ENCODE measurements around the gene PSMA2. TPM values are rescaled to one million over a fixed set of nuclear protein-coding genes. Genes with fewer than 3 reads are reported as not detected.
A peak's percentile ranks its signal among the peaks of the same experiment; 100 is the strongest.

The PSMA2 gene
- polyA plus RNA-seq, 1 donor, result 136 TPM

DNA sequence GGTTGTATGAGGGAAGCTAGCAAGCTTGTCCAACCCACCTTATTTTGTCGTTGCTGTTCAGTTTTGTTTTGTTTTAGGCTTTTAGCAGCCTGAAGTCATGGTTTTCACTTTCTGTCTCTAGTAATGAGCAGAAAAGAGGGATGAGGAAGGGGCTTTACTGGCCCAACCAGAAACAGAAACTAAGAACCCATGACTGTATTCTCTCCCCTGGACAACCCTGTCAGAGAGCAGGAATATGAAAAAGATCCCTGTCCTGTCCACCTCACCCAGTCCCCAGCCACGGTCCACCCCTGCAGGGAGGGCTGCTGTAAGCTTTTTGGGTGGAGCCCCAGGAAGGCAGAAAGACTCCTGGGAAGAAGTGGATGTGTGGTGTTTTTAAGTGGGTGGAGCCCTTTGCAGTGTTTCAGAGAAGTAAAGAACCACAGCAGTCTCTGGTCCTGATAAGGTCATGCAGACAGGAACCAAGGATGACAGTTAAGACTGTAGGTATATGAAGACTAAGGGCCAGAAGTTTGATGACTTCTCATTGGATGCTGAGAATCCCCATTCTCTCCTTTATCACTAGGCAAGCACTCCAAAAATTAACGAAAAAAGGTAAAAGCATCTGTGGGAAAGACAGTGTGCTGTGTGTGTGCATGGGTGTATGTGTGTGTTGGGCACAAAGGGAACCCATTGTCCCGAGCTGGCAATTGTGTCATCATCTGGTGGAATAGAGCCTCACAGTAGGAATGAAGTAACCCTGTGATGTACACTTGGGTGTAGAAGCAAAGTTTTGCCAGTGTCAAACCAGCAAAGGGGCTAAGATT, 14.1 kb upstream of the PSMA2 start:
- DNase-seq, result no peak
- Histone ChIP-seq H3K4me3 (ENCODE audit: low read length) (no peak overlapping the region), H3K4me1 (ENCODE audit: control insufficient read depth, insufficient read depth, low read length) (no peaks in the 10 kb centered on the region), H3K27me3 (ENCODE audit: control insufficient read depth, insufficient read depth, low read length) (no peaks in the 10 kb centered on the region), H3K9me3 (ENCODE audit: control insufficient read depth, low read depth, low read length) (no peaks in the 10 kb centered on the region), H3K36me3 (ENCODE audit: control insufficient read depth, insufficient read depth, low read length) (no peaks in the 10 kb centered on the region), H3K27ac (ENCODE audit: low read length) (no peak overlapping the region)
- no CpG with 5 or more reads among the region's 4 CpGs for WGBS (ENCODE audit: insufficient coverage, low lambda C conversion rate)

DNA sequence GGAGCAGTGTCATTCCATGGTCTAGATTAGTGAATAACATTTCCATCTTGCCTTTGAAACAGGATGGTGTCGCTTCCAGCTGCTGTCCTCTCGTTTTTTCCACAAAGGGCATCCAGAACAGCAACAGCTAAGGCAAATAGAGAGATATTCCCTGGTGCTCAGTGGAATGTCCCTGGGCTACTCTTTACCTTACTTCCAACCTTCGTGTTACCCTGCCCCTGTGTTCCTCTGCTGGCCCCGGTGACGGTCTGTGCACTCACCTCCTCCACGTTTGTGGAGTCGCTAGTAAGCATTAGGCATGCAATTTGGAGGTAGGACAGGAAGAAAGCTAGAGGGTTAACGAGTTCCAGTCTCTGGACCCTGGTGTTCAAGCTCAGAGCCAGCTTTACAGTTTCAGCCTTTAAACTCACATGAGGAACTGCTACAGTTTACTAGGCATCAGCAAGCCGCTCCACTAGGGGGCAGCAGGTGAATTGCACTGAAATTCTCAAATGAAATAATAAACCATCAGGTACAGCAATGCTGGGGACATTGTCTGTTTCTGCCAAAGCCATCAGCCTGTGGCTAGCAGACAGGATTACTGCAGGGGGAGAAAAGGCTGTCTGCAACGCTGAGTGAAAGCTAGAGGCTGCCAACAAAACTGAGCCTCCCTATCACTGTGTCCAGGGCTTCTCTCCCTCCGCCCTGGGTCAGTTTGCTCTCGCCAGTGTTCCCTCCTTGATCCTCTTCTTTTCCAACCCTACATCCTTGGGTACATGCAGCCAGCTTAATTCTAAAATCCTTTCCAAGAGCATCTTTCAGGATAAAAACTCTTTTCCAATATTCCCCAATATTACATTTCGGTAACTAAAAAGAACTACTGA, 9.2 kb upstream of the PSMA2 start:
- 100% methylated on average over 2 of the region's 13 CpGs for WGBS (ENCODE audit: insufficient coverage, low lambda C conversion rate)
- Histone ChIP-seq H3K4me1 (ENCODE audit: control insufficient read depth, insufficient read depth, low read length) (no peaks in the 10 kb centered on the region), H3K9me3 (ENCODE audit: control insufficient read depth, low read depth, low read length) (no peaks in the 10 kb centered on the region), H3K27me3 (ENCODE audit: control insufficient read depth, insufficient read depth, low read length) (no peaks in the 10 kb centered on the region), H3K27ac (ENCODE audit: low read length) (no peak overlapping the region), H3K4me3 (ENCODE audit: low read length) (no peak overlapping the region), H3K36me3 (ENCODE audit: control insufficient read depth, insufficient read depth, low read length) (peaks cover 20% of the 10 kb centered on the region)
- peak; percentile 43 to 47 for DNase-seq

DNA sequence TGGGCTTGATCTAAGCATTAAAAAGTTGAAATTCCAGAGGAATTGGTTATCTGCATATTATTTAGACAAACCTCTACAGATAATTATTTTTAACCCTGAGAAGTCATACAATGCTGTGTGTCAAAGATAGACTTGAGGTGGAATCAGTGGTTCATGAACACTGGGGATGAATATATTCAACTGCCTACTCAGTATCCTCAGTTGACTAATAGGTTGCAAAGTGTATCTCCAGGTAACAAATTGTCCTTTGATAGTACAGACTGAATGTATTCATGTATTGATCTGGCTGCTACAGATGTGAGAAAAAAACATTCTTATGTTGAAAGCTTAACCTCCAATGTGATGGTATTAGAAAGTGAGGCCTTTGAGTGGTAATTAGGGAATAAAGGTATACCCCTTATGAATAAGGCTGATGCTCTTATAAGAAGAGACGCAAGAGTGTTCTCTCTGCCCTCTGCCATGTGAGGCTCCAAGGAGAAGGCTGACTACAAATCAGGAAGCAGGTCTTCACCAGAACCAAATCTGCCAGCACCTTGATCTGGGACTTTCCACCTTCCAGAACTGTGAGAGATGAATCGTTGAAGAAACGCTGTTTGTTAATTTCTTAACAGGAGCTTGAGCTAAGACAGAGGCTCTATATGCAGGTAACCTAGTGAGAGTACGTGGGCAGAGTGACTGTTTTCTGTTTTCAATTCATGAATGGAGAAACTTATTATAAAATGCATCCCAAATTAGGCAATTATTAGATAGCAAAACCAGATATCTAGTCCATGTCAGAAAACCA, 7.7 kb upstream of the PSMA2 start:
- WGBS (ENCODE audit: insufficient coverage, low lambda C conversion rate), result no CpG with 5 or more reads among the region's 4 CpGs
- no peak overlapping the region for H3K27ac ChIP-seq (ENCODE audit: low read length)

DNA sequence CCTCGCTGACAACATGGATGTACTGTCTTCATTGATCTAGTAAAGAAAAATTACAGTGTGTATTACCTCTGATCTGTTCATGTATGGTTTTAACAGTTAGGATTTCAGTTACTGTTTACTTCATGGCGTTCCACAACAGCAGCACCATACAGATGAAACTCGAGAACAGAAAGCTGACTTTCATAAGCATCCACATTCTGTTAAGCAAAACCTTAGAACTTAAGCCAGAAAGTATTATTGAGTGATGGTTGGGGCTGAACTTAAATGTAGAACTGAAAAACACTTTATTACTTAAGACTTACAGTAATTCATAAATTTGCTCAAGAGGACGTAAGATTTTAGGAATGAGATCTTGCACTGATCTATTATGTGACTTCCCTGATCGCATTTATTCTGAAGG, 3.9 kb upstream of the PSMA2 start:
- WGBS (ENCODE audit: insufficient coverage, low lambda C conversion rate), result 100% methylated on average over 2 of the region's 5 CpGs
- H3K36me3 ChIP-seq (ENCODE audit: control insufficient read depth, insufficient read depth, low read length), result peaks cover 30% of the 10 kb centered on the region

More for the DNA sequence above, 7.7 kb upstream of the PSMA2 start:
- no peaks in the 10 kb centered on the region for H3K27me3 ChIP-seq (ENCODE audit: control insufficient read depth, insufficient read depth, low read length)
- H3K36me3 ChIP-seq (ENCODE audit: control insufficient read depth, insufficient read depth, low read length), result peaks cover 30% of the 10 kb centered on the region
- H3K4me3 ChIP-seq (ENCODE audit: low read length), result no peak overlapping the region
- H3K9me3 ChIP-seq (ENCODE audit: control insufficient read depth, low read depth, low read length), result no peaks in the 10 kb centered on the region
- DNase-seq, result no peak
- no peaks in the 10 kb centered on the region for H3K4me1 ChIP-seq (ENCODE audit: control insufficient read depth, insufficient read depth, low read length)

DNA sequence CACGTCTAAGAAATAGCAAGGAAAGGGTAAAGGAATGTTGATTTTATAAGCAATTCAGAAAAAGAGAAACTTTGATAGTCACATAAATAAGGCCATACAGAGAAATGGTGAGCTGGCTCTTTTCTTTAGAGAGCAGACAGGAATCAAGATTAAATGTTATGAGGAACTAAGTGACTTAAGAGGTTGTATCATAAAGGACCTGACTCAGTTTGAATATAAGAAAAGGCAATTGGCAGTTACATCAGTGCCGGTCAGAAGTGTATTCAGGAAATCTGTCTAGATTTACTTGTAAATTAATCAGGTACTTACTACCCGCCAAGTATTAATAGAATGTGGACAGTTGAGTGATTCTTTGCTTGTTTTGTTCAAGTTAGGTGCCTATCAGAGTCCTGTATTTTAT, 2.3 kb upstream of the PSMA2 start:
- Histone ChIP-seq H3K9me3 (ENCODE audit: control insufficient read depth, low read depth, low read length) (no peaks in the 10 kb centered on the region), H3K36me3 (ENCODE audit: control insufficient read depth, insufficient read depth, low read length) (peaks cover 26% of the 10 kb centered on the region), H3K4me3 (ENCODE audit: low read length) (no peak overlapping the region), H3K27me3 (ENCODE audit: control insufficient read depth, insufficient read depth, low read length) (no peaks in the 10 kb centered on the region), H3K4me1 (ENCODE audit: control insufficient read depth, insufficient read depth, low read length) (peaks cover 9% of the 10 kb centered on the region), H3K27ac (ENCODE audit: low read length) (no peak overlapping the region)
- 100% methylated on average over 1 of the region's 3 CpGs for WGBS (ENCODE audit: insufficient coverage, low lambda C conversion rate)
- no peak for DNase-seq

More for the DNA sequence above, 3.9 kb upstream of the PSMA2 start:
- H3K9me3 ChIP-seq (ENCODE audit: control insufficient read depth, low read depth, low read length), result no peaks in the 10 kb centered on the region
- no peak overlapping the region for H3K4me3 ChIP-seq (ENCODE audit: low read length)
- H3K27me3 ChIP-seq (ENCODE audit: control insufficient read depth, insufficient read depth, low read length), result no peaks in the 10 kb centered on the region
- H3K27ac ChIP-seq (ENCODE audit: low read length), result no peak overlapping the region
- H3K4me1 ChIP-seq (ENCODE audit: control insufficient read depth, insufficient read depth, low read length), result peaks cover 2% of the 10 kb centered on the region
- DNase-seq, result no peak

DNA sequence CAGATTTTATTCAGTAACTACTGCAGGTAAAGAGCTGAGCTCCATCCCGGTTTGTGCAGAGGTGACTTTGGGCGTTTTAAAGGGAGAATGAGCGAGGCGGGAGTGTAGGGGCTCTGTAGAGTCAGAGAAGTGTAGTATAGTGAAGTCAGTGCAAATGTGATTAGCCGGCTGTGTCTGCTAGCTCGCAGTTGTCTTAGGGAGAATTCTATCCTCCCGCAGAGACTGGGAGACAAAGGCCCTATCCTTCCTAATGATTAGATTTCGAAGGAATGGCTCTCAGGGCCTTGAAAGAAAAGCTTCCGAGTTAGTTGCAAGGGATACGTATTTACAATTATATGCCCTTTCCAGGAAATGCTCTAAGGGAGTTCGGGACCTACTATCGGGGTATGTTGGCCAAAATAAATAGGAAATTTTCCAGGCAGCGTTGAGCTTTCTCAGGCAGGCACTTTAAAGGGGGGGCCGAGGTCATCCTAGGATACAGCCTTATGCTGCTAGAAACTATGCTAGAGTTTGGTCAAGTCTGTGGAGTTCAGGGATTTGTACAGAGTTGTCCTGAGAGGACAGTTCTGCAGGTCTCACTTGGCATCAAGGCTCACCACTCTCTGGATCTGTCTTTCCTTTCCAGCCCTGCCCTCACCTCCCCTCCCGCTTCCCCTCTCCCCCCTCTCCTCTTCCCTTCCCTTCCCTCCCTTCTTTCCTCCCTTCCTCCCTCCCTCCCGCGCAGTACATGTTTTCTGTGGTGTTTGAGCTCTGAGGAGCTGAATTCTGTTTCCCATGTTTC, 1.0 kb upstream of the PSMA2 start:
- Histone ChIP-seq H3K4me1 (ENCODE audit: control insufficient read depth, insufficient read depth, low read length) (peaks cover 9% of the 10 kb centered on the region), H3K27me3 (ENCODE audit: control insufficient read depth, insufficient read depth, low read length) (no peaks in the 10 kb centered on the region), H3K9me3 (ENCODE audit: control insufficient read depth, low read depth, low read length) (no peaks in the 10 kb centered on the region), H3K4me3 (ENCODE audit: low read length) (peak overlapping the region; percentile 87), H3K27ac (ENCODE audit: low read length) (peak overlapping the region; percentile 75), H3K36me3 (ENCODE audit: control insufficient read depth, insufficient read depth, low read length) (peaks cover 15% of the 10 kb centered on the region)
- WGBS (ENCODE audit: insufficient coverage, low lambda C conversion rate), result 0% methylated on average over 1 of the region's 17 CpGs
- peak in 1 of 2 donors; percentile 45 for DNase-seq

DNA sequence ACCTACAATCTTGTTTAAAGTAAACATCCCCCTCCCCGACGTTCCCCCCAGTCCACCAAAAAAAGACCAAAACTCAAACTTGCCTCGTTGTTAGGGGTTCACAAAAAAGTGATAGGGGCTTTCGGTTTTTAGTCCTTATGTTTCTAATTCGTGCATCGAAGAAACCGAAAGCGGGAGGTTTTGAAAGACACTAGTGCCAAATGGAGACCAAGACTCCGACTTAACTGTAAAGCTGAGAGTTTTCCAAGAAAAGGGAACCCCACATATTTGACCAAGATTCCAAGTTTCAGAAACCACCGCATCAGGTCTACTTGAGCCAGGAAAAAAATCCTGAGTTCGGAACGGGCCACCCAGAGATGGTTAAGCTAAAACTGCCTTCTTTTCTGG, 534 bp downstream of the PSMA2 start:
- no peaks in the 10 kb centered on the region for H3K9me3 ChIP-seq (ENCODE audit: control insufficient read depth, low read depth, low read length)

DNA sequence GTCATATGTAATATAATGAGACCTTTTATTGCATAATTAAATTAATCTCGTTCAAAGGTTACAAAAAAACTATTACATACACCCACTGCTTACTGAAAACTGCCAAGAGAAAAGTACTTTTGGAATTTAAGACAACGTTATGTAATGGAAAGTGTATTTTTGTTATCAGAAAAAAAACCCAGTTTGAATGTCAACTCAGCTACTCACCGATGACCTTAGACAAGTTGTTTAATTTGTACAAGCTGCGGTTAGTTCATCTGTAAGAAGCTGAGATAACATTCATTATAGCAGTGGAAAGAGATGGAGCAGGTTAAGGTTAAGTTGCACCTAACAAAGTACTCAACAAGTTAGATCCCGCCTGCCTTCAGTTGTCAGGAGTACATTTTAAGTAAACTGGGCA, 1.1 kb downstream of the PSMA2 start:
- peaks cover 9% of the 10 kb centered on the region for H3K4me1 ChIP-seq (ENCODE audit: control insufficient read depth, insufficient read depth, low read length)
- no peaks in the 10 kb centered on the region for H3K9me3 ChIP-seq (ENCODE audit: control insufficient read depth, low read depth, low read length)
- peak overlapping the region; percentile 87 for H3K4me3 ChIP-seq (ENCODE audit: low read length)
- whole genome bisulfite sequencing (ENCODE audit: insufficient coverage, low lambda C conversion rate), result no CpG with 5 or more reads among the region's 5 CpGs
- no peak overlapping the region for H3K27ac ChIP-seq (ENCODE audit: low read length)
- no peaks in the 10 kb centered on the region for H3K27me3 ChIP-seq (ENCODE audit: control insufficient read depth, insufficient read depth, low read length)
- no peak for DNase-seq
- H3K36me3 ChIP-seq (ENCODE audit: control insufficient read depth, insufficient read depth, low read length), result peaks cover 16% of the 10 kb centered on the region

More for the DNA sequence above, 534 bp downstream of the PSMA2 start:
- H3K27ac ChIP-seq (ENCODE audit: low read length), result peak overlapping the region; percentile 55
- H3K27me3 ChIP-seq (ENCODE audit: control insufficient read depth, insufficient read depth, low read length), result no peaks in the 10 kb centered on the region
- peaks cover 14% of the 10 kb centered on the region for H3K36me3 ChIP-seq (ENCODE audit: control insufficient read depth, insufficient read depth, low read length)
- peak overlapping the region; percentile 87 for H3K4me3 ChIP-seq (ENCODE audit: low read length)
- peaks cover 9% of the 10 kb centered on the region for H3K4me1 ChIP-seq (ENCODE audit: control insufficient read depth, insufficient read depth, low read length)
- no peak for DNase-seq
- WGBS (ENCODE audit: insufficient coverage, low lambda C conversion rate), result 0% methylated on average over 2 of the region's 12 CpGs

DNA sequence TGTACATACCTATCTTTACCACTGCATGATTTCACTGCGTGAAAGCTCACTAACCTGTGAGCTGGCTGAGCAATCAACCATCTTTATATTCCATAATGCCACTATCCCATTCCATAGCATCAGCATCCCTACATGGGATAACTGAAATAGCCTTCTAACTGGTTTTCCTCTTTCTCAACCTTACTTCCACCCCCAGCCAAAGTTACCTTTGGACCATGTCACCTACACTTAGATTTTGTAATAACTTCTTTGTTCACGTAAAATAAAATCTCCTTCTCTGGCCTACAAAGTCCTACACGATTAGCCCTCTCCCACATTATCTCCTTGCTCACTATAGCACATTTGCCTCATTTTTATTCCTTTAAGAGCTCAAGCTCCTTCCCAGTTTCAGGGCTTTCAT, 2.5 kb downstream of the PSMA2 start:
- H3K4me1 ChIP-seq (ENCODE audit: control insufficient read depth, insufficient read depth, low read length), result peaks cover 9% of the 10 kb centered on the region
- H3K27ac ChIP-seq (ENCODE audit: low read length), result no peak overlapping the region
- WGBS (ENCODE audit: insufficient coverage, low lambda C conversion rate), result 44% methylated on average over 3 of the region's 3 CpGs
- no peaks in the 10 kb centered on the region for H3K27me3 ChIP-seq (ENCODE audit: control insufficient read depth, insufficient read depth, low read length)
- H3K4me3 ChIP-seq (ENCODE audit: low read length), result no peak overlapping the region
- DNase-seq, result no peak
- no peaks in the 10 kb centered on the region for H3K9me3 ChIP-seq (ENCODE audit: control insufficient read depth, low read depth, low read length)
- peaks cover 21% of the 10 kb centered on the region for H3K36me3 ChIP-seq (ENCODE audit: control insufficient read depth, insufficient read depth, low read length)

Data from large intestine (tissue), 3 donors.